GM10248 (cell line): ENCODE measurements around the gene TAGAP.

ENCODE experiments used
- CTCF ChIA-PET: fragments of 300-600 bp; sonication (Branson Sonifier 250); formaldehyde crosslinking; extraction: SDS; loops from one replicate; lab custom pipeline; 2021; ENCODE audit warnings: antibody characterized with exemption; lab: Yijun Ruan, JAX
- POLR2A ChIA-PET: fragments of 350-650 bp; sonication (Branson Sonifier 250); formaldehyde crosslinking; extraction: SDS; loops from one replicate; lab custom pipeline; 2020; ENCODE audit warnings: antibody characterized with exemption; lab: Yijun Ruan, JAX
- DNase-seq: peaks from one replicate; pipeline ENCODE4 v3.0.0; 2012; ENCODE audit errors: extremely low spot score
- TF ChIP-seq, protein P1 (sequence below): IDR thresholded peaks from 2 replicates; pipeline ENCODE4 v1.5.1; 2012; ENCODE audit warnings: mild to moderate bottlenecking, low read depth; ENCODE audit errors: extremely low read depth, missing control alignments, control extremely low read depth

Gene TAGAP

DNA sequence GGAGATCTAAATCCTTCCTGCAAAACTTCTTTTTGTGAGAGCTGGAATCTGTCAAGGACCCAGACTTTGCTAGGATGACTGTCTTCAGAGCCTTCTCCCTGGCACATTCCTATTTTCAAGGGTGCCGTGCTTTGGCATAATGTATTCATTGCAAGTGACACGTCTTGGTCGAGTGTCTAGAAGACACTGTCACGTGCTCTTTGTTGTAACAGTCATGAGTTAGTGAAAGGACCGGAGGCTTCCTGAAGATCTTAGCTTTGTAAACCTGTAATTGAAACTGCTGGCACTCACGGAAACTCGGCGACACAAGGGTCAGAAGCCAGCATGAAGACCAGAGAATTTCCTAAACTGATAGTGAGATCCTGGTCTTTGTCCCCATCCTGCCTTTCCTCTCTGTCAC, 19.7 kb upstream of the TAGAP start:
- ChIA-PET CTCF (interaction anchor here (0.6 to 6.3 kb wide), 11 partner anchors 13 to 373 kb away, joined by 3 to 28 read pairs (median 7); partner anchors contain the start of gene TAGAP), POLR2A (interaction anchor here (0.6 kb wide), 1 partner anchor 1704 kb away, joined by 3 read pairs; no protein-coding TSS in a partner anchor)
- DNase-seq, result no peak
- TF ChIP-seq, protein P1, sequence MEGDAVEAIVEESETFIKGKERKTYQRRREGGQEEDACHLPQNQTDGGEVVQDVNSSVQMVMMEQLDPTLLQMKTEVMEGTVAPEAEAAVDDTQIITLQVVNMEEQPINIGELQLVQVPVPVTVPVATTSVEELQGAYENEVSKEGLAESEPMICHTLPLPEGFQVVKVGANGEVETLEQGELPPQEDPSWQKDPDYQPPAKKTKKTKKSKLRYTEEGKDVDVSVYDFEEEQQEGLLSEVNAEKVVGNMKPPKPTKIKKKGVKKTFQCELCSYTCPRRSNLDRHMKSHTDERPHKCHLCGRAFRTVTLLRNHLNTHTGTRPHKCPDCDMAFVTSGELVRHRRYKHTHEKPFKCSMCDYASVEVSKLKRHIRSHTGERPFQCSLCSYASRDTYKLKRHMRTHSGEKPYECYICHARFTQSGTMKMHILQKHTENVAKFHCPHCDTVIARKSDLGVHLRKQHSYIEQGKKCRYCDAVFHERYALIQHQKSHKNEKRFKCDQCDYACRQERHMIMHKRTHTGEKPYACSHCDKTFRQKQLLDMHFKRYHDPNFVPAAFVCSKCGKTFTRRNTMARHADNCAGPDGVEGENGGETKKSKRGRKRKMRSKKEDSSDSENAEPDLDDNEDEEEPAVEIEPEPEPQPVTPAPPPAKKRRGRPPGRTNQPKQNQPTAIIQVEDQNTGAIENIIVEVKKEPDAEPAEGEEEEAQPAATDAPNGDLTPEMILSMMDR, result no peak

DNA sequence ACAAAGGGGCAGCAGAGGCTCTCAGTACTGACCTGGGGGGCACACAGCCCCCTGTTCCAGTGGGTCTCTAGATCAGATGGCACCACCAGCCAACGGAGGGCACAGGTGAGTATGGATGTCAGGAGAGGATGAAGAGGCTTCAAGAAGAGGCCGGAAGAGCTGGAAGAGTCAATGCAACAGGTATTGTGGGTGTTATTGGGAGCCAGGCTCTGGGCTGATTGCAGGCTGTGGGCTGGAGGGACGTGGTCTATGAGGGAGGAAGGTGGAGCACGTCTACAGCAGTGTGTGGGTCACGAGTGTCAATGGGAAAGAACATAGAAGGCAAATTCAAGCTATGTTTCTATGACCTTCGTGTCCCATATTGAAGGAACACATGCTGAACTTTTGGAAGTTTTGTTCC, 18.8 kb upstream of the TAGAP start:
- TF ChIP-seq, protein P1, result no peak
- ChIA-PET POLR2A (no interaction called here), CTCF (interaction anchor here (1.2 to 6.3 kb wide), 10 partner anchors 11 to 72 kb away, joined by 3 to 28 read pairs (median 9); partner anchors contain the start of gene TAGAP)
- DNase-seq, result no peak

DNA sequence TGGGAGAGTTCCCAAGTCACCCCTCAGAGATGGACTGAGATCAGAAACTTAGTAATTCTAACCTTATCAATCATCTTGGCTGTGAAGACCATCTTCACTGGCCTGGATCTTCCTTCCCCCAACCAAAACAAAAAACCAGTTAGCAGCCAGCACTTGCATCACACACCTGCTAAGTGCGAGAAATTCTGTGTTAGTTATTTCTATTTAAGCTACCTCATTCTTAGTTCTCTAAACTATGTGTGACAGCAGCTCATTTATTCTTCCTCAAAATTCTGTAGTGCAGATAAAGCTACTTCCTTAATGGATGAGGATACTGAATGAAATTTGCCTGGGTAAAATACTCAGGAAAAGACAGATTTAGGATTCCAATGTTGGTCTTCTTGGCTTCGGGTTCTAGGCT, 18.2 kb upstream of the TAGAP start:
- CTCF ChIA-PET, result interaction anchor here (0.8 to 6.3 kb wide), 11 partner anchors 11 to 89 kb away, joined by 3 to 28 read pairs (median 8); no protein-coding TSS in a partner anchor
- TF ChIP-seq, protein P1, result no peak
- no peak for DNase-seq
- POLR2A ChIA-PET, result no interaction called here

- TF ChIP-seq, protein P1, result no peak
- POLR2A ChIA-PET, result no interaction called here
- DNase-seq, result peak; percentile 30
- CTCF ChIA-PET, result interaction anchor here (0.8 to 6.3 kb wide), 10 partner anchors 11 to 89 kb away, joined by 3 to 28 read pairs (median 8); no protein-coding TSS in a partner anchor
These were observed 17.8 kb upstream of the TAGAP start for GRCh38 chr6:159062564-159062945.

DNA sequence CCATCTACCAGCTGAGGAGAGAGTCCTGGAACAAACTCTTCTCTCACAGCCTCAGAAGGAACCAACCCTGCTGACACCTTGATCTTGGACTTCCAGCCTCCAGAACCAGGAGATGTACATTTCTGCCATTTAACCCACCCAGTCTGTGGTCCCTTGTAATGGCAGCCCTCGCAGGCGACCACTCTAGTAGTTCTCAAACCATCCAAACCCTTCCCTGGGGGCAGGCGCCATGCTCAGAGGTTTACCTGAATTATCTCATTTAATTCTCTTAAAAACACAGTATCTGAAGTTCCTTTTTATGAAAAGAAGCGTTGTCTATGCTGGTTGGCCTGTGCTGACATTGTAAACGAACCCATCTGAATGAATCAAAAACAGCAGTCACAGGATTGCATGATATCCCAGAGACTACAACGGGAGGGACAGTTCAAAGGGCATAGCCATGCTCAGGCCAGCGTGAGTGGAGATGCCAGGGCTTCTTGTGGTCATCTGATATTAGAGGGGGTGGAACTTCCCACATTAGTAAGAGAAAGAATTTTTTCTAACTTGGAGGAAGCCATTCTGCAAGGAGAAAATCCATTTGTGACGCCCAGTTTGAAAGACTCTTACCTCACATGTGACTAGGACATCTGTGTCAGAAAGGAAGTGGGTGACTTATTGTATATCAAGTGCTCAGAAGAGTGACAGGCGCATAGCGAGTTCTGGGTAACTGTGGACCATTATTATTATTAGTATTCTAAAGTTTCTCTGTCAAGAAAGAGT, 17.2 kb upstream of the TAGAP start:
- CTCF ChIA-PET, result interaction anchor here (0.8 to 4.7 kb wide), 7 partner anchors 10 to 89 kb away, joined by 3 to 25 read pairs (median 8); no protein-coding TSS in a partner anchor
- TF ChIP-seq, protein P1, result no peak
- DNase-seq, result no peak
- POLR2A ChIA-PET, result no interaction called here

- no peak for DNase-seq
- ChIA-PET CTCF (interaction anchor here (1.0 to 3.6 kb wide), 2 partner anchors 43 to 73 kb away, joined by 3 to 15 read pairs; no protein-coding TSS in a partner anchor), POLR2A (no interaction called here)
- TF ChIP-seq, protein P1, result no peak
These were observed 16.4 kb upstream of the TAGAP start for GRCh38 chr6:159061146-159061545.
